Measurements from ENCODE around the gene RRAGD. TPM values are rescaled to one million over a fixed set of nuclear protein-coding genes. Genes with fewer than 3 reads are reported as not detected.

RRAGD gene
- polyA plus RNA-seq, 1 experiment: not detected

DNA sequence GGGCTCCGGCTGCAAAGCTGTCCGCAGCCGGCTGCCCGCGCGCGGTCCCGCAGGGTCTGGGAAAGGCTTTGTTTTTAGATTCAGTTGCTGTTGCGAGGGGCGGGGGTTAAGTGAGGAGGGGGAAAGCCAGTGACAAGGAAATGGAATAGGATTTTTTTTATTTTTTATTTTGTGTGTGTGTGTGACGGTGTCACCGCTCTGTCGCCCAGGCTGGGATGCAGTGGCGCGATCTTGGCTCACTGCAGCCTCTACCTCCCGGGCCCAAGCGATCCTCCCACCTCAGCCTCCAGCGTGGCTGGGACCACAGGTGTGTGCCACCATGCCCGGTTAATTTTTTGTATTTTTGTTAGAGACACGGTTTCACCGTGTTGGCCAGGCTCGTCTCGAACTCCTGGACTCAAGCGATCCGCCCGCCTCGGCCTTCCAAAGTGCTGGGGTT is 58.9 kb downstream of the RRAGD start:
- Histone ChIP-seq H3K4me3 (ENCODE audit: low read depth, low read length) (peak overlapping the region; percentile 77), H3K36me3 (ENCODE audit: control insufficient read depth, insufficient read depth, low read length) (no peaks in the 10 kb centered on the region), H3K27me3 (ENCODE audit: control insufficient read depth, insufficient read depth, low read length) (no peaks in the 10 kb centered on the region; the same call in 1 of the 2 replicates)
- DNase-seq (ENCODE audit: low read depth): no peak
- TF ChIP-seq CTCF (IDR thresholded peaks at IDR 0.05; ENCODE audit: insufficient read depth, low read depth, low read length): no peak
- POLR2A ChIA-PET: interaction anchor here (0.7 kb wide), 1 partner anchor 300 kb away, joined by 3 read pairs; no protein-coding TSS in a partner anchor
- CTCF ChIA-PET: interaction anchor here (2.6 kb wide), 1 partner anchor 15 kb away, joined by 12 read pairs; no protein-coding TSS in a partner anchor

DNA sequence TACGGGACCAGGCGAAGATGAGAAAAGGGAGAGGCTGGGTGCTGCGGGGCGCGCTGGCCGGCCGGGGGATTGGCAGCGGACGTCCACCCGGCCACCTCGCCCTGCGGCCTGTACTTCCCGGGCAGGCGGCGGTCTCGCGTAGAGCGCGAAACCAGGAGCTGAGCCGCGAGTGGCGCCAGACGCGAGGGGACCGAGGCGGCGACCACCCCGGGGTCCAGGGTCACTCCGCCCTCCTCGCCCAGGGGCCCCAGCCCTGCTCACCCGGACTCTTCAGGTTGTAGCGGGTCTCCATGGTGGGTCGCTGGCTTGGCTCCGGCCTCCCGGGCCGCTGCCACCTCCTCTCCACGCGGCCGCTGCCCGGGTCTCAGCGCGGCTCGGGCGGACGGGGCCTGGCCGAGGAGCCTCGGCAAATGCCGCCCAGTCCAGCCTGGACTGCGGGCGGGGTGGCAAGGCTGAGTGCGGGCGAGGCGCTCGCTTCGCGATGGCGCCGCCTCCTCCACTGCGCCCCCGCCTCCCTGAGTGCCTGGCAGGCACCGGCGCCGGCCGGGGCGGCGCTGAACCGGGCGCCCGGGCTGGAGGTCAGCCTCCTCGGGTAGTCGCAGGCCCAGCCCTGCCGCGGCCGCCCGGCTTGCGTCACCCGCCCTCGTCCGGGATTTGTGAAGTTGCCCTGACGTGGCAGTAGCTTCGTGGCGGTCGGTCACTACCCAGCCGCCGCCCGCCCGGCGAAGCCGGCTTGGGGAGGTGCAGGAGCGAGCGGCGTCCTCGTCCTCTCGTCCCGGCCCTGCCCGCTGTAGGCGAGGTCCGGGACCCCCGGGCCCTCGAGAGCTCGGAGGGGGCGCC is 59.6 kb downstream of the RRAGD start, which contains the start of gene UBE2J1:
TSS of gene UBE2J1 (minus strand) at position 445 of the 840 bp plus-strand sequence. CDS start at position 292, 153 bp downstream.
- ChIA-PET POLR2A (interaction anchor here (0.7 kb wide), 1 partner anchor 299 kb away, joined by 3 read pairs; no protein-coding TSS in a partner anchor), CTCF (interaction anchor here (0.6 to 4.0 kb wide), 6 partner anchors 11 to 93 kb away, joined by 3 to 19 read pairs (median 4); no protein-coding TSS in a partner anchor)
- TF ChIP-seq CTCF (IDR thresholded peaks at IDR 0.05; ENCODE audit: insufficient read depth, low read depth, low read length): no peak
- no peaks in the 10 kb centered on the region for H3K36me3 ChIP-seq (ENCODE audit: control insufficient read depth, insufficient read depth, low read length)
- peak; percentile 63 for DNase-seq (ENCODE audit: low read depth)
- H3K4me3 ChIP-seq (ENCODE audit: low read depth, low read length): peak within 1 kb of the TSS; percentile 77
- H3K27me3 ChIP-seq (ENCODE audit: control insufficient read depth, insufficient read depth, low read length): no peaks in the 10 kb centered on the region; the same call in 1 of the 2 replicates

GRCh38 chr6:89351671-89352277 is 60.3 kb downstream of the RRAGD start:
- DNase-seq (ENCODE audit: low read depth): no peak
- Histone ChIP-seq H3K36me3 (ENCODE audit: control insufficient read depth, insufficient read depth, low read length) (no peaks in the 10 kb centered on the region), H3K27me3 (ENCODE audit: control insufficient read depth, insufficient read depth, low read length) (no peaks in the 10 kb centered on the region), H3K4me3 (ENCODE audit: low read depth, low read length) (peak overlapping the region; percentile 77)
- TF ChIP-seq CTCF (IDR thresholded peaks at IDR 0.05; ENCODE audit: insufficient read depth, low read depth, low read length): no peak
- ChIA-PET POLR2A (interaction anchor here (1.1 kb wide), 1 partner anchor 269 kb away, joined by 4 read pairs; no protein-coding TSS in a partner anchor), CTCF (interaction anchor here (0.6 to 4.0 kb wide), 9 partner anchors 10 to 83 kb away, joined by 3 to 19 read pairs (median 3); no protein-coding TSS in a partner anchor)

DNA sequence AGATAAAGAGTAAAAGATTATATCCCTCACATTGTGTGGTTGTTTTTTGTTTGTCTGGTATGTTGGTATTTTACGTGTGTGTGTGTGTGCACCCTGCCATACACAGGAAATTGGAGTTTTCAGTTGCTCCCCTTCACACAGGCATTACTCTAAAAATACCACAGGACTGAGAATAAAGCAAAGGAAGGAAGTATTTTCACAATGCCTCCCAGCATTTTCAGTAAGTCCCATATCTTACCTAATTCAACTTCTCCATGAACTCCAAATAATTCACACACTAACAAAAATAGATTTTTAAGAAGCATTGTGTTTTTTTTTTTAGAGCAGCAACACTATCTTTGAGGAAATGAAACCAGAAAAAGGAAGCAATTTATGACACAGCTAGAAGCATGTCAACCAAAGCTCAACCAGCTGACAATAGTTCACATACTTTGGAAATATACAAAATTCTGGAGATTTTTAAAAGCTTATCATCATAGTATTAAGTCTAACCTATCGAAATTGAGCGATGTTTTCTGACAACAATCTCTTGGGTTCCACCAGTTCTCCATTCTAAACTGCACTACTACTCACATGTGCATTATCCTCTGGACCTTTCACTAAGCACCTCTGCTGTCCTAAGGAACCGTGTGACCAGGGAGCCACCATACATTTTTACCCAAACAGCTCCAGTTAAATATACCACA is 61.6 kb downstream of the RRAGD start:
- H3K36me3 ChIP-seq (ENCODE audit: control insufficient read depth, insufficient read depth, low read length): no peaks in the 10 kb centered on the region
- H3K4me3 ChIP-seq (ENCODE audit: low read depth, low read length): peak overlapping the region; percentile 9; the same call in 1 of the 2 replicates
- DNase-seq (ENCODE audit: low read depth): no peak
- POLR2A ChIA-PET: interaction anchor here (0.6 to 1.1 kb wide), 2 partner anchors 16 to 268 kb away, joined by 4 to 7 read pairs; no protein-coding TSS in a partner anchor
- CTCF ChIA-PET: interaction anchor here (1.2 to 4.0 kb wide), 5 partner anchors 18 to 368 kb away, joined by 3 to 19 read pairs (median 4); no protein-coding TSS in a partner anchor
- TF ChIP-seq CTCF (IDR thresholded peaks at IDR 0.05; ENCODE audit: insufficient read depth, low read depth, low read length): no peak
- H3K27me3 ChIP-seq (ENCODE audit: control insufficient read depth, insufficient read depth, low read length): no peaks in the 10 kb centered on the region
